HepG2 (cell line): Measurements from ENCODE around the gene C2orf15. TPM values are rescaled to one million over a fixed set of nuclear protein-coding genes. Genes with fewer than 3 reads are reported as not detected.
A peak's percentile ranks its signal among the peaks of the same experiment; 100 is the strongest.

Experiments used
- ARID2 ChIP-seq: sonication (generic); formaldehyde crosslinking; IDR thresholded peaks from 2 replicates; pipeline ENCODE4 v1.8.1; 2022; ENCODE audit warnings: mild to moderate bottlenecking, missing genetic modification reagents, borderline replicate concordance
- BORCS8-MEF2B ChIP-seq: sonication (generic); formaldehyde crosslinking; IDR thresholded peaks from 2 replicates; pipeline ENCODE4 v1.8.0; 2022; ENCODE audit warnings: mild to moderate bottlenecking, missing genetic modification reagents
- ELK4 ChIP-seq: sonication (generic); formaldehyde crosslinking; IDR thresholded peaks from 2 replicates; pipeline ENCODE4 v1.9.0; 2021; ENCODE audit warnings: missing genetic modification reagents, borderline replicate concordance
- FOXM1 ChIP-seq: sonication (generic); formaldehyde crosslinking; IDR thresholded peaks from 2 replicates; pipeline ENCODE4 v1.5.0; 2020; ENCODE audit warnings: missing genetic modification reagents
- HBP1 ChIP-seq: IDR thresholded peaks from 2 replicates; pipeline ENCODE4 v1.6.1; 2016; ENCODE audit warnings: low read depth, control low read depth
- MATR3 ChIP-seq: sonication (generic); formaldehyde crosslinking; IDR thresholded peaks from 2 replicates; pipeline ENCODE4 v1.4.0; 2020; ENCODE audit warnings: missing genetic modification reagents
- MLXIP ChIP-seq: sonication (generic); formaldehyde crosslinking; IDR thresholded peaks from 2 replicates; pipeline ENCODE4 v1.9.0; 2021; ENCODE audit warnings: missing genetic modification reagents, borderline replicate concordance
- NFAT5 ChIP-seq: sonication (generic); formaldehyde crosslinking; IDR thresholded peaks from 2 replicates; pipeline ENCODE4 v1.4.0; 2020; ENCODE audit warnings: missing genetic modification reagents
- TGIF2 ChIP-seq: IDR thresholded peaks from 2 replicates; pipeline ENCODE4 v1.6.1; 2016; ENCODE audit warnings: control low read depth, missing compliant biosample characterization
- ZNF138 ChIP-seq: sonication (generic); formaldehyde crosslinking; IDR thresholded peaks from 2 replicates; pipeline ENCODE4 v1.5.0; 2020; ENCODE audit warnings: mild to moderate bottlenecking, low read depth, missing genetic modification reagents
- ZNF18 ChIP-seq: sonication (generic); formaldehyde crosslinking; IDR thresholded peaks from 2 replicates; pipeline ENCODE4 v1.8.0; 2022; ENCODE audit warnings: mild to moderate bottlenecking, missing genetic modification reagents; ENCODE audit not compliant: insufficient replicate concordance
- ZNF232 ChIP-seq: sonication (generic); formaldehyde crosslinking; IDR thresholded peaks from 2 replicates; pipeline ENCODE4 v1.4.0; 2020; ENCODE audit warnings: missing genetic modification reagents, borderline replicate concordance
- ZNF776 ChIP-seq: sonication (generic); formaldehyde crosslinking; IDR thresholded peaks from 2 replicates; pipeline ENCODE4 v1.4.0; 2020; ENCODE audit warnings: mild to moderate bottlenecking, missing genetic modification reagents
- ZNF781 ChIP-seq: sonication (generic); formaldehyde crosslinking; IDR thresholded peaks from 2 replicates; pipeline ENCODE4 v1.5.1; 2020; ENCODE audit warnings: borderline replicate concordance, mild to moderate bottlenecking, missing genetic modification reagents; ENCODE audit errors: not compliant biosample characterization
- ZSCAN31 ChIP-seq: sonication (generic); formaldehyde crosslinking; IDR thresholded peaks from 2 replicates; pipeline ENCODE4 v1.5.0; 2020; ENCODE audit warnings: low read depth, mild to moderate bottlenecking, missing genetic modification reagents
- polyA plus RNA-seq, 8 experiments: library from polyadenylated mRNA; depleted of rRNA in 3 of 8; stranded (reverse) in 7 of 8; unstranded in 1 of 8; fragments of >200 nt; fragmentation: Illumina TruSeq in 4 of 8; extraction: Trizol in 4 of 8; gene quantifications; 2 replicates each; pipeline versions ENCODE4 v1.2.1 to v1.2.3, GENCODE V29; 2011 to 2016; ENCODE audit warnings: low read depth in 4 of 8, missing spikeins in 1 of 8, mixed read lengths in 1 of 8; ENCODE audit not compliant: insufficient read depth in 1 of 8
- total RNA-seq, 5 experiments: library from RNA; depleted of rRNA; stranded (reverse); fragments of >200 nt; fragmentation: Illumina TruSeq; extraction: Trizol; gene quantifications; 2 replicates each; pipeline ENCODE4 v1.2.3, GENCODE V29; 2016; ENCODE audit warnings: low read depth in 1 of 5

C2orf15 gene
- total and polyA plus RNA-seq, 2 of the 13 experiments (the other 11 are each of a cell fraction or from before 2014, with no cell fraction given): 5.5 to 8.3 TPM

- TF ChIP-seq HBP1 (CRISPR knock-in tag) (peak; percentile 45; the same call in 1 of the 2 replicates), ZNF776 (CRISPR knock-in tag) (peak; percentile 88), BORCS8-MEF2B (CRISPR knock-in tag) (peak; percentile 91; the same call in 1 of the 2 replicates), ARID2 (CRISPR knock-in tag) (peak; percentile 60; the same call in 1 of the 2 replicates), MATR3 (CRISPR knock-in tag) (0 out of 2 replicates have a peak, but pooled peaks have one; percentile 75), ZNF781 (peak; percentile 22), ELK4 (CRISPR knock-in tag) (0 out of 2 replicates have a peak, but pooled peaks have one; percentile 78), ZNF18 (CRISPR knock-in tag) (peak; percentile 56), MLXIP (peak; percentile 75), ZNF138 (CRISPR knock-in tag) (0 out of 2 replicates have a peak, but pooled peaks have one; percentile 50), ZNF232 (CRISPR knock-in tag) (peak; percentile 87), TGIF2 (CRISPR knock-in tag) (peak; percentile 74; the same call in 1 of the 2 replicates), ZSCAN31 (CRISPR knock-in tag) (peak; percentile 86; the same call in 1 of the 2 replicates), FOXM1 (CRISPR knock-in tag) (0 out of 2 replicates have a peak, but pooled peaks have one; percentile 32), NFAT5 (CRISPR knock-in tag) (peak; percentile 57; the same call in 1 of the 2 replicates)
Observed at GRCh38 chr2:99140860-99141109, 722 bp upstream of the C2orf15 start (continued).
